Measurements from ENCODE around the gene FBH1.
A peak's percentile ranks its signal among the peaks of the same experiment; 100 is the strongest.
"Not testable (repeated sequence)": the region's sequence is repeated elsewhere in the genome, so short reads cannot be mapped to it uniquely, and the experiment has no call there.

The FBH1 gene

GRCh38 chr10:5905854-5906507, 15.9 kb downstream of the FBH1 start:
- no peak for DNase-seq

GRCh38 chr10:5906651-5907050, 16.6 kb downstream of the FBH1 start:
- no peak for DNase-seq

- not testable (repeated sequence) for DNase-seq
Measured at GRCh38 chr10:5908676-5909075, 18.6 kb downstream of the FBH1 start.

- DNase-seq, result no peak
Measured at GRCh38 chr10:5910323-5911100, 20.5 kb downstream of the FBH1 start.

GRCh38 chr10:5911670-5912069, 21.6 kb downstream of the FBH1 start:
- no peak for DNase-seq

GRCh38 chr10:5913736-5914135, 23.7 kb downstream of the FBH1 start:
- DNase-seq, result no peak

- no peak for DNase-seq
Measured at GRCh38 chr10:5915451-5915850, 25.4 kb downstream of the FBH1 start.

GRCh38 chr10:5917305-5917704, 27.3 kb downstream of the FBH1 start:
- no peak for DNase-seq

GRCh38 chr10:5918763-5919162, 28.7 kb downstream of the FBH1 start:
- no peak for DNase-seq

- no peak for DNase-seq
Measured at GRCh38 chr10:5919568-5919967, 29.5 kb downstream of the FBH1 start.

- no peak for DNase-seq
Measured at GRCh38 chr10:5921746-5922145, 31.7 kb downstream of the FBH1 start.

GRCh38 chr10:5924889-5925288, 34.8 kb downstream of the FBH1 start:
- no peak for DNase-seq

GRCh38 chr10:5927306-5927705, 37.3 kb downstream of the FBH1 start:
- DNase-seq, result no peak

GRCh38 chr10:5929442-5929841, 39.4 kb downstream of the FBH1 start:
- DNase-seq, result no peak

GRCh38 chr10:5930272-5930671, 40.2 kb downstream of the FBH1 start:
- no peak for DNase-seq

- DNase-seq, result no peak
Measured at GRCh38 chr10:5932345-5932744, 42.3 kb downstream of the FBH1 start.

GRCh38 chr10:5933909-5934546, 44.0 kb downstream of the FBH1 start:
- DNase-seq, result no peak

- DNase-seq, result no peak
Measured at GRCh38 chr10:5935628-5936027, 45.6 kb downstream of the FBH1 start.

GRCh38 chr10:5937016-5937415, 47.0 kb downstream of the FBH1 start:
- DNase-seq, result no peak

GRCh38 chr10:5938291-5938690, 48.2 kb downstream of the FBH1 start:
- no peak for DNase-seq

GRCh38 chr10:5940807-5941218, 50.8 kb downstream of the FBH1 start:
- DNase-seq, result no peak

GRCh38 chr10:5941579-5941978, 51.5 kb downstream of the FBH1 start:
- no peak for DNase-seq

GRCh38 chr10:5942001-5942400, 52.0 kb downstream of the FBH1 start:
- DNase-seq, result no peak

- DNase-seq, result peak; percentile 1
Measured at GRCh38 chr10:5942474-5942873, 52.4 kb downstream of the FBH1 start.

Data from CD4-positive, alpha-beta T cell treated with Interleukin-10 for 1 hour (primary cell).